ELR (cell line): Measurements from ENCODE around the gene MNT.

Experiments
- DNase-seq: peaks from one replicate; pipeline ENCODE4 v3.0.0-alpha.2; 2015; ENCODE audit warnings: low read depth

Gene MNT

GRCh38 chr17:2415081-2415480, 14.2 kb upstream of the MNT start:
- no peak for DNase-seq

GRCh38 chr17:2414446-2415064, 13.7 kb upstream of the MNT start:
- no peak for DNase-seq

DNA sequence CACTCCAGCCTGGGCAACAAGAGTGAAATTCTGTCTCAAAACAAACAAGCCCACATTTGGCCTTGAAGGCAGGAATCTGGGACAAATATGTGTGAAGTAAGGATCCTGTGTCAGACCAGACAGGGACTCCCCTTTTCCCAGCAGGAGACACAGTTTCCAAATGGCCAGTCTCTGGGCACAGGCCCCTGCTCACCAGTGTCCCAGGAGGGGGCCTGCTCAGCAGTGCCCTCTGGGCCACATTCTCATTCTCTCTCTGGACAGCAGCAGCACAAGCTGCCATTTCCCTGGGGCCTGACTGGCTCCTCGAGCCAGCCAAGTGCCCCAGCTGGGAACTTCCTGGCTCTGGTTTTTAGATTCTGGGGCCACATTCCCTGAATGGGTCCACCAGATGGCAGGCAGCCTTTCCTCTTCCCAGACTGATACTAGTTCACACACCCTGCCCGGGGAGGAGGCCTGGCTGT, 11.7 kb upstream of the MNT start:
- DNase-seq, result no peak

- no peak for DNase-seq
These were observed 10.1 kb upstream of the MNT start for GRCh38 chr17:2410951-2411350.

GRCh38 chr17:2406903-2407790, 6.3 kb upstream of the MNT start:
- DNase-seq, result peak; percentile 98

GRCh38 chr17:2406271-2406902, 5.5 kb upstream of the MNT start:
- no peak for DNase-seq

GRCh38 chr17:2405247-2405926, 4.5 kb upstream of the MNT start:
- DNase-seq, result peak; percentile 96

- DNase-seq, result no peak
These were observed 2.2 kb upstream of the MNT start for GRCh38 chr17:2403044-2403443.

- DNase-seq, result no peak
These were observed 1.7 kb upstream of the MNT start for GRCh38 chr17:2402544-2402943.

DNA sequence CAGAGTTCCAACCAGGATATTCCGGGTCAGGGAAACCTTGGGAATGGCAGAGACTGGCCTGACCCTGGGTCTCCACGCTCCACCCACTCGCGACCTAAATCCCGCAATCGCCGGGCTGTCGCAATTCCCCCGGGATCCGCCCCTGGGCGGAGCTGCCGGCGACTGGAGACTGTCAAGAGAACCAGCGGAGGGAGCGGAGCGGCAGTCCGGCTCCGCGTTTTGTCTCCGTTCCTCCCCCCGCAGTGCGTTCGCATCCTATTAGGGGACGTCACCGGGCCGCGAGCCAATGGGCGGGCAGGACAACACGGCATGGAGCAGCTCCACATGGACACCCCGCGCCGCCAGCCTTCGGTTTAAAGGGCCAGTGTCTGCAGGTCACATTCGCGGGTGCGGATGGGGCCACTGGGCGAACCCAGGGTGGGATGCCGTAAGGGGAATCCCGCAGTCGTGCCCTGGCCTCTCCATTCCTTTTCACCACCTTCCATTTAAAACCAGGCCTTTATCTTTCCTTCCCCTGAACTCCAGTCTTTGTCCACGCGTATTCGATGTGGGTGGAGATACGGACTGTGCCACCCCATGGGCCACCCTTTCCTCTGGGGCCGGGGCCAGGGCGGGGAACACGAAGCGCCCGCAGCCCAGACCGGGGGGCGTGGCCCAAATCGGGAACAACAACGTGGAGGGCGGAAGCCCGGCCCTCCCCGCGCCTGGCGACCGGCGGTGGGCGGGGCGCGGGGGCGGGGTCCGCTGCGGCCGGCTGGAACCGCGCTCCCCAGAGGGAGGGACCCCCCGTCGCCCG, 764 bp upstream of the MNT start:
- DNase-seq, result peak; percentile 100

DNA sequence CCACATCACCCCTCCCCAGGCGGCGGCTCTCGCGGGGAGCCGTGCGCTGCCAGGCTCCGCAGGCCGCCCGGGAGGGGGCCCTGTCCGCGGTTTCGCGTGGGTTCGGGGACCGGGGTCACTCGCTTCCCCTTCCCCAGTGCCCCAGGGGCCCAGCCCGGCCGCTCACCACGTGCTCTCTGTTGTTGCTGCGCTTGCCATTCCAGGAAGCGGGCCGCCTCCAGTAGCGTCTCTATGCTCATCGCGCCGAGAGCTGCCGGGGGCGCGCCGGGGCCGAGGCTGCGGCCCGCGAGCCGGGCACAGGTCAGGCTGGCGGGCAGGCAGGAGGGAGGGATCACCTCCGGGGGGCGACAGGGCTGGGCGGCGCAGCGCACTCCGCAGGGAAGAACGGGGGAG, 390 bp downstream of the MNT start:
- DNase-seq, result peak; percentile 76

GRCh38 chr17:2399572-2400473, 1.0 kb downstream of the MNT start:
- DNase-seq, result peak; percentile 95

- DNase-seq, result peak; percentile 91
These were observed 1.9 kb downstream of the MNT start for GRCh38 chr17:2398655-2399571.

- no peak for DNase-seq
These were observed 2.7 kb downstream of the MNT start for GRCh38 chr17:2398182-2398581.

DNA sequence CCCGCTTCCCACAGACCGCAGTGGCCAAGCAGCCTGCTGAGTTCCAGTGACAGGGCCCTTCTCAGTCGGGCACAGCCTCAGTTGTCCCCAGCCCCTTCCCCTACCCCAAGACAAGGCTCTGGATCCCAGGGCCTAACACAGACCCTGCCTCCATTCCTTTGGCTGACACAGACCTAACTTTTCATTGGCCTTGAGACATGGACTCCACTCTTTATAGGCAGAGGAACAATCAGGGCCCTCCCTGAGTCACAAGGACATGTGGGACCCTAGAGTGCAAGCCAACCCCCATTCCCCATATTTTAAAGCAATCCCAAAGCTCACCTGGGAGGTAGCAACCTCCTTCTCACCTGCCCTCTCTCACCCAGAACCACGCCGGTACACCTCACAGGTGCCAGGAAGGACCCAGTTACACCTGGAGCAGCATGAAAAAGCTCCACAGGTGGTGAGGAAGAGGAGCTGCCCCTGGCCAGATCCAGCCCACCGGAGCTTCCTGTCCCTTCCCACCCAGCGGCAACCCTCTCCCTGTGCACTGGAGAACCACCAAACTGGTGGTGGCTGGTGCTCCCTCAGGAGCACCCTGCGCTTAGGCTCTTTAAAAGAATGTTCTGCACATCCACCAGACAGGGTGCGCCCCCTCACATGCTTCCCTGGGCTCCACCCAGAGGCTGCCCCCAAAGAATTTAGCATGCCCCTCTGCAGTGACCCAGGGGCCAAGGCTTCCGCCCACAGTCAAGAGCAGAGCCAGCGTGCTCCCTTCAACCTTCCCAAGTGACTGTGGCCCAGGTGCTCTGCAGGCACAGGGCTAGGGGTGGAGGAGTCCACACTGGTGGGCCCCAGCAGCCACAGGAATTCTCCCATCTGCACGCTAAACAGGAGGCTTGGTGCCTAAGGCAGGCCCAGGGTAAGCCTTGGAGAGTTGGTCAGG, 3.4 kb downstream of the MNT start:
- no peak for DNase-seq

- DNase-seq, result peak; percentile 97
These were observed 4.2 kb downstream of the MNT start for GRCh38 chr17:2396568-2397246.

- DNase-seq, result no peak
These were observed 4.7 kb downstream of the MNT start for GRCh38 chr17:2396192-2396567.
